AG10803 (cell line): ENCODE data around the gene RAB9A.

ENCODE experiments used
- DNase-seq: peaks from one replicate; pipeline ENCODE4 v3.0.0; 2010; ENCODE audit warnings: low read depth
- H3K4me3 ChIP-seq: 2 replicates; pipeline ENCODE4 v1.5.1; 2011; ENCODE audit warnings: mild to moderate bottlenecking, low read length, control low read depth
- TF ChIP-seq, protein P1 (sequence below): conservative IDR thresholded peaks from 2 replicates; pipeline ENCODE4 v1.5.1; 2011; ENCODE audit warnings: mild to moderate bottlenecking, low read length, control low read depth, inconsistent platforms

Gene RAB9A

DNA sequence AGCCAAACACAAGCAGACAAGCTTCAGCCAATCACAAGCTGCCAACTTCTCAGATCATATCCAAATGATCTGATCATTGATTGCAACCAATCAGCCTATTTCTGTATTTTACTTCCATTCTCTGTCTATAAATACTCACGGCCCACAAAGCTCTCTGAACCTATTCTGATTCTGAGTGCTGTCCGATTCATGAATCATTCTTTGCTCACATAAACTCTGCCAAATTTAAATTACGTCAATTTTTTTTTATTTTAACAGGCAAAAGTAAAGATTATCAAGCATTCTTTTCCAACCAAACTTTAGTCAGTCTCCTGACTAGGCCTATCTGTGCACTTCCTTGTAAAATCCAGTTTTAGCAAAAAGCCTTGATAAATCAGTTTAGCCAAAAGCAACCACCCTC, 37.8 kb upstream of the RAB9A start:
- no peak overlapping the region for H3K4me3 ChIP-seq
- DNase-seq = no peak
- TF ChIP-seq, protein P1, sequence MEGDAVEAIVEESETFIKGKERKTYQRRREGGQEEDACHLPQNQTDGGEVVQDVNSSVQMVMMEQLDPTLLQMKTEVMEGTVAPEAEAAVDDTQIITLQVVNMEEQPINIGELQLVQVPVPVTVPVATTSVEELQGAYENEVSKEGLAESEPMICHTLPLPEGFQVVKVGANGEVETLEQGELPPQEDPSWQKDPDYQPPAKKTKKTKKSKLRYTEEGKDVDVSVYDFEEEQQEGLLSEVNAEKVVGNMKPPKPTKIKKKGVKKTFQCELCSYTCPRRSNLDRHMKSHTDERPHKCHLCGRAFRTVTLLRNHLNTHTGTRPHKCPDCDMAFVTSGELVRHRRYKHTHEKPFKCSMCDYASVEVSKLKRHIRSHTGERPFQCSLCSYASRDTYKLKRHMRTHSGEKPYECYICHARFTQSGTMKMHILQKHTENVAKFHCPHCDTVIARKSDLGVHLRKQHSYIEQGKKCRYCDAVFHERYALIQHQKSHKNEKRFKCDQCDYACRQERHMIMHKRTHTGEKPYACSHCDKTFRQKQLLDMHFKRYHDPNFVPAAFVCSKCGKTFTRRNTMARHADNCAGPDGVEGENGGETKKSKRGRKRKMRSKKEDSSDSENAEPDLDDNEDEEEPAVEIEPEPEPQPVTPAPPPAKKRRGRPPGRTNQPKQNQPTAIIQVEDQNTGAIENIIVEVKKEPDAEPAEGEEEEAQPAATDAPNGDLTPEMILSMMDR = no peak

- peak; percentile 93 for DNase-seq
- TF ChIP-seq, protein P1 = no peak
- H3K4me3 ChIP-seq = peak overlapping the region; percentile 69
Measured at GRCh38 chrX:13652287-13652793, 36.6 kb upstream of the RAB9A start.

GRCh38 chrX:13652850-13653693, 35.9 kb upstream of the RAB9A start, which contains the start of gene TCEANC:
Gene TCEANC (plus strand): TSS chrX:13653141. CDS start chrX:13662509, 9,368 bp downstream.
- TF ChIP-seq, protein P1 = no peak
- H3K4me3 ChIP-seq = peak within 1 kb of the TSS; percentile 75
- DNase-seq = peak; percentile 96

DNA sequence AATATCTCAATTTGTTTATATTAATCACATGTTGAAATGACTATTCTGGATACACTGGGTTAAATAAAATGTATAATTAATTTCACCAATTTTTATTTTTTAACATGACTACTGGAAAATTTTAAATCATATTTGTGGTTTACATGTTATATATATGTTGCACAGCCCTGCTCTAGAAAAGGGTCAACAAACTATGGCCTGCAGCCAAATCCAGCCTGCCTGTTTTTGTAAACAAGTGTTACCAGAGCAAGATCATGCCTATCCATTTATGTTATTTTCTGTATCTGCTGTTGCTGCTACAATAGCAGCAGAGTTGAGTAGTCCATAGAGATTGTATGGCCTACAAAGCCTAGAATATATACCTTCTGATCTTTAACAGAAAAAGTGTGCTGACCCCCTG, 34.8 kb upstream of the RAB9A start:
- DNase-seq = no peak
- H3K4me3 ChIP-seq = no peak overlapping the region; the same call in none of the 2 replicates
- TF ChIP-seq, protein P1 = no peak

- TF ChIP-seq, protein P1 = no peak
- no peak overlapping the region for H3K4me3 ChIP-seq
- DNase-seq = no peak
Measured at GRCh38 chrX:13655674-13656073, 33.3 kb upstream of the RAB9A start.

DNA sequence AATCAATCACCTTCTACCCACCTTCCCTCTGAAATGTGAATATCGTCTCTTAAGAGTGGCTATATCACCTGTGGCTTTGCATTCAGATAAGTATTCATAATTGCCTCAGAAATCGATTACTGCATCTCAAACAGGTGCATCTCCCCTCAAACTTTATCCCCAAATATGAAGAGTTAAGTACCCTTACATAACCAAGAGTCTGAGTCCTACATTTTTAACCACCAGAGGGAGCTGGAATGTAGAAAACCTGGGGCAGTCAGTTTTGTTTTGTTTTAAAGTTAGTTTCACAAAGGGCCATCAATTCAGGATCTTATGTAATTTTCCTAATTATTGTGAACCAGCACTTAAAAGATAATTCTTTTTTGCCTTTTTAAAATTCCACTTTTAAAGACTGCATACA, 30.3 kb upstream of the RAB9A start:
- peak; percentile 49 for DNase-seq
- TF ChIP-seq, protein P1 = peak; percentile 65
- H3K4me3 ChIP-seq = no peak overlapping the region

DNA sequence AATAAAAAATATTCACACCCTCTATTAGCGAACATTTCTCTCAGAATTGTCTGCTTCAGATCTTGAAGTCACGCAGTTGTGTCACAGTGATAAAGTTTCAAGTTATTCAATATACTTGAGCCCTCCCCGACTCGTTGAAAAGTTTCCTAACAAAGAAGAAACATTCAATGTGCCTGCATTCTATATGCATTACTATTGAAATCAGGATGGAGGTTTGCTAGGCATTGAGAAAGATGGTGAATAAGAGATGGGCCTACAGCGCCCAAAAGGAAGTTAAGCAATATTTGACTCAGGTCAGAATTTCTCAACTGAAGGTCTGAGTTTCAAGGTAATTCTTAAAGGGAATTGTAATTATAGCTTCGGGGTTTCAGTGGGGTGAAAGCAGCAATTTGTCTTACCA, 29.9 kb upstream of the RAB9A start:
- TF ChIP-seq, protein P1 = no peak
- no peak overlapping the region for H3K4me3 ChIP-seq
- peak; percentile 66 for DNase-seq
